Bronchial epithelial cell (primary cell): ENCODE measurements around the gene HP. TPM values are rescaled to one million over a fixed set of nuclear protein-coding genes. Genes with fewer than 3 reads are reported as not detected.

Source experiments
- DNase-seq: peaks from one replicate; pipeline ENCODE4 v3.0.0-alpha.2; 2010; ENCODE audit warnings: low read depth
- FAIRE-seq: peaks from 2 replicates; lab custom pipeline; 2011; peaks lifted over from hg19 to GRCh38; lab: Jason Lieb, UNC
- H3K27me3 ChIP-seq: 2 replicates; pipeline ENCODE4 v1.5.1; 2011; ENCODE audit warnings: low read length; ENCODE audit not compliant: control insufficient read depth, insufficient read depth
- H3K36me3 ChIP-seq: 2 replicates; pipeline ENCODE4 v1.5.1; 2011; ENCODE audit warnings: low read length; ENCODE audit not compliant: control insufficient read depth, insufficient read depth
- H3K4me3 ChIP-seq: 2 replicates; pipeline ENCODE4 v1.5.1; 2011; ENCODE audit warnings: mild to moderate bottlenecking, low read depth, low read length, control low read depth
- total RNA-seq: library from RNA; depleted of rRNA; stranded (reverse); fragments of >200 nt; gene quantifications from 2 replicates; pipeline ENCODE4 v1.2.1, GENCODE V29; 2014
- TF ChIP-seq, protein P1 (sequence below): IDR thresholded peaks from 2 replicates; pipeline ENCODE4 v1.5.1; 2011; ENCODE audit warnings: mild to moderate bottlenecking, moderate library complexity, low read length, control low read depth, inconsistent platforms; ENCODE audit not compliant: insufficient read depth, severe bottlenecking

The HP gene
- total RNA-seq, 1 donor from 2014 or later, result not detected

DNA sequence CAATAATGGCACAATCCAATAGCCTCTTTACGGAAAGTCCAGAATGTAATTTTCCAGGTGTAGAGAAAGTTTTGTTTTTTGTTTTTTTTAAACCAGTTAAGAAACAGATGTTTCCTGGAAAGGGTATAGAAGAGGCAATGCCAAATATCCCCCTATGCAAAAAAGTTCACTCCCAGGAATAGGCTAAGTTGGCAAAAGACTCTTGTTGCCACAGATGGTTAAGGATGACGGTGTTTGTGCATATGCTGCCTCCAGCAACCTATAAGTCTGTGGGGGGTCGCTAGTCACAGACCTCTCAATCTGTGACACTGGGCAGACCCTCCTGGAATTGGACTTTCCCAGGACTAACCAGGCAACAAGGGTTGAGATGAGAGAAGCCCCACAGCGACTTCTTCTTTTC is 20.9 kb upstream of the HP start:
- no peaks in the 10 kb centered on the region for H3K36me3 ChIP-seq
- TF ChIP-seq, protein P1, sequence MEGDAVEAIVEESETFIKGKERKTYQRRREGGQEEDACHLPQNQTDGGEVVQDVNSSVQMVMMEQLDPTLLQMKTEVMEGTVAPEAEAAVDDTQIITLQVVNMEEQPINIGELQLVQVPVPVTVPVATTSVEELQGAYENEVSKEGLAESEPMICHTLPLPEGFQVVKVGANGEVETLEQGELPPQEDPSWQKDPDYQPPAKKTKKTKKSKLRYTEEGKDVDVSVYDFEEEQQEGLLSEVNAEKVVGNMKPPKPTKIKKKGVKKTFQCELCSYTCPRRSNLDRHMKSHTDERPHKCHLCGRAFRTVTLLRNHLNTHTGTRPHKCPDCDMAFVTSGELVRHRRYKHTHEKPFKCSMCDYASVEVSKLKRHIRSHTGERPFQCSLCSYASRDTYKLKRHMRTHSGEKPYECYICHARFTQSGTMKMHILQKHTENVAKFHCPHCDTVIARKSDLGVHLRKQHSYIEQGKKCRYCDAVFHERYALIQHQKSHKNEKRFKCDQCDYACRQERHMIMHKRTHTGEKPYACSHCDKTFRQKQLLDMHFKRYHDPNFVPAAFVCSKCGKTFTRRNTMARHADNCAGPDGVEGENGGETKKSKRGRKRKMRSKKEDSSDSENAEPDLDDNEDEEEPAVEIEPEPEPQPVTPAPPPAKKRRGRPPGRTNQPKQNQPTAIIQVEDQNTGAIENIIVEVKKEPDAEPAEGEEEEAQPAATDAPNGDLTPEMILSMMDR, result no peak
- H3K27me3 ChIP-seq, result no peaks in the 10 kb centered on the region
- H3K4me3 ChIP-seq, result no peak overlapping the region
- FAIRE-seq (no peak), DNase-seq (no peak)

DNA sequence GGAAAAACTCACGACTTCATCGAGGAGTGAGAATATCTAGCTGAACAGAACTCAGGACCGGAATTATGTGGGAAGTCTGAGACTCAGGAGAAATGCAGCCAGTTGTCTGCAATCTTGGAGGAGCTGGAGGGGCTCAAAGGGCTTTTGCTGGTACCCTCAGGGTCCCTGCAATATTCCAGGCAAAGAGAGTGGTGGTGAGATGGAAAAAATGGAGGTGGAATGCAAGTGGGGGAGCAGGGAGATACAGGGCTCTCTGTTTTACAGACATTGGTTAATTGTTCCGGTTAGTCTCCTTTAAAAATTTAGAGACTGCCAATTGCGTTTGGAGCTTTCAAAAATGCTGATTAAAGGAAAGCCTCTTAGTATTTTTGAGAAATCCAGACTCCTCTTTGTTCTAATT is 18.2 kb upstream of the HP start:
- no peak for FAIRE-seq
- TF ChIP-seq, protein P1, result no peak
- no peaks in the 10 kb centered on the region for H3K27me3 ChIP-seq
- DNase-seq, result no peak
- no peaks in the 10 kb centered on the region for H3K36me3 ChIP-seq
- H3K4me3 ChIP-seq, result no peak overlapping the region

DNA sequence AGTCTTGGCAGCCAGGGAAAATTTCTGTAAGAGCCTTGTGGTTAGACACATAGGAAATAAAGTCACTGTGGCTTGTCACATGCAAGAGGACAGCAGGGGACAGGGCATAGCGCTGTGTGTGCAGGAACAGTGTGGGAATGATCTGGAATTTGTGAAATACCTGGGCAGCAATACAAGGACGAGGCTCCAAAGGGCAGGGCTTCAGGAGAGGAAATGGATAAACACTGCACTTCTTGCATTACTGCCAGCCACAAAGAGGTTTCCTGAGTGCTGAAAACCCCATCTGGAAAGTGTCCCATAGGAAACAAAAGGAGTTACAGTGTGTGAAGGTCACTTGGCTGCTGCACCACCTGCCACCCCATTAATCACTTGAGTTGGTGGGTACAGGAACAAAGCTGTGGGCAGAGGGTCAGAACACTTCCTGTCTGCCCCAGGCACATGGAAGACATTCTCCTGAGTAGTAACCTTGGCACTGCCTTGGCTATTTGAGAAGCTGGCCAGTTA is 12.1 kb upstream of the HP start:
- FAIRE-seq (no peak), DNase-seq (no peak)
- no peaks in the 10 kb centered on the region for H3K27me3 ChIP-seq
- H3K4me3 ChIP-seq, result no peak overlapping the region
- no peaks in the 10 kb centered on the region for H3K36me3 ChIP-seq
- TF ChIP-seq, protein P1, result no peak

DNA sequence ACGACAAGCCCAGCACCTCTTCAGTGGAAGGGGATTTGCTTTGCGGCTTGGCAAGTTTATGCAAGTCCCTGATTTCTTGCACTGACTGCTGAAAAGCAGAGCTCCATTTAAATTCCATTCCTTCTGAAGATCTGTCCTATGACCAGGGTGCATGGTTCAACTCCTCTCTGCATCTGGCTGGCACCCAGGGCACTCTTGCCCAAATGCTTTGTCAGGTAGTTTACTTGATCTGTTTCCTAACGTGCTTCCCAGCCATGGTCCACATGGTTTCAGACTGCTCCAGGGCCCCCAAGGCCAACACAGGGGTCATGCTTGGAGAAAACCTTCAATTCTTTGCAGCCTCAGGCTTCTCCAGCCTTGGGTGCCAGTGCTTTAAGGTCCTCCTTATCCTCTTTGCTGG is 11.2 kb upstream of the HP start:
- Histone ChIP-seq H3K27me3 (no peaks in the 10 kb centered on the region), H3K36me3 (no peaks in the 10 kb centered on the region), H3K4me3 (no peak overlapping the region)
- DNase-seq (no peak), FAIRE-seq (no peak)
- TF ChIP-seq, protein P1, result no peak

DNA sequence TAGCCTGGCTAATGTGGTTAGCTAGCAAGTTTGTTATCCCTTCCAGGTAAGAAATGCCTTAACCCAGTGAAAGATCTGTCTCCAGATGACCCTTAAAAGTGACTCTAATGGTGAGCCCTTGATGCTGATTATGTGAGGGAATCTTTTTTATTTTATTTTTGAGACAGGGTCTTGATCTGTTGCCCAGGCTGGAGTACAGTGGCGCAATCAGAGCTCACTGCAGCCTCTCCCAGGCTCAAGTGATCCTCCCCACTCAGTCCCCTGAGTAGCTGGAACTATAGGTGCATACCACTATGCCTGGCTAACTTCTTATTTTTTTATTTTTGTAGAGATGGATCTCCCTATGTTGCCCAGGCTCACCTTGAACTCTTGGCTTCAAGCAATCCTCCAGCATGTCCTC is 10.8 kb upstream of the HP start:
- no peaks in the 10 kb centered on the region for H3K36me3 ChIP-seq
- no peaks in the 10 kb centered on the region for H3K27me3 ChIP-seq
- TF ChIP-seq, protein P1, result no peak
- no peak overlapping the region for H3K4me3 ChIP-seq
- FAIRE-seq (no peak), DNase-seq (no peak)

DNA sequence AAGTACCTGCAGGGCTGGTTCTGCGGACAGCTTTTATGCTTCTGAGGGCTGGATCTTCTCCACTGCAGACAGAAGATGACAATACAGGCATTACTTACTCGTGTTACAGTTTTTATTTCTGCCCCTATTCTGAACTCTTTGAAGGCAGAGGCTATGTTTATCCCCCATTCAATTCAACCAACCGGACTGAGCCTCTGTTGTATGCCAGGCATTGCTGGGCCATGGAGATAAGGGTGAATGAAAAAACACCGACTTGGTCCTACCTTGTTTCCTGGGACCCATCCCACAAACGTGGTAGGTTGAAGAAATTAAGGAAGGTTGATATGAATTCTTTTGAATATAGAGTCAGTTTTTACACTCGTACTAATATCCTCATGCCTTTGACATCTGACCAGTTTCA is 10.0 kb upstream of the HP start:
- Histone ChIP-seq H3K27me3 (no peaks in the 10 kb centered on the region), H3K4me3 (no peak overlapping the region), H3K36me3 (no peaks in the 10 kb centered on the region)
- TF ChIP-seq, protein P1, result no peak
- FAIRE-seq (no peak), DNase-seq (no peak)
